ENCODE data around the gene NKX2-1.
"Not testable (repeated sequence)": the region's sequence is repeated elsewhere in the genome, so short reads cannot be mapped to it uniquely, and the experiment has no call there.

The NKX2-1 gene

GRCh38 chr14:36519431-36520321 lies at the start of gene NKX2-1:
TSS of gene NKX2-1 (minus strand) at chr14:36520232. CDS start at chr14:36520129, 103 bp downstream.
- no peak for DNase-seq (ENCODE audit: low read depth, low spot score)
- 0 out of 2 replicates have a peak within 1 kb of the TSS, but pooled peaks have one; percentile 1 for H3K4me3 ChIP-seq (ENCODE audit: low read depth, low read length)
- CTCF ChIA-PET: interaction anchor here (1.0 to 1.2 kb wide), 2 partner anchors 9 to 67 kb away, joined by 3 read pairs; no protein-coding TSS in a partner anchor
- no peak for TF ChIP-seq CTCF (IDR thresholded peaks at IDR 0.05; ENCODE audit: insufficient read depth, low read length, missing control alignments)
- POLR2A ChIA-PET: no interaction called here

GRCh38 chr14:36556811-36557433 lies 36.9 kb upstream of the NKX2-1 start:
- POLR2A ChIA-PET: no interaction called here

GRCh38 chr14:36555998-36556743 lies 36.1 kb upstream of the NKX2-1 start:
- ChIA-PET POLR2A (no interaction called here), CTCF (interaction anchor here (0.9 to 6.1 kb wide), 15 partner anchors 10 to 593 kb away, joined by 3 to 160 read pairs (median 11); partner anchors contain the start of gene NKX2-8)

More at GRCh38 chr14:36556811-36557433, 36.9 kb upstream of the NKX2-1 start:
- TF ChIP-seq CTCF (IDR thresholded peaks at IDR 0.05; ENCODE audit: insufficient read depth, low read length, missing control alignments): peak; percentile 63
- no peak overlapping the region for H3K4me3 ChIP-seq (ENCODE audit: low read depth, low read length)
- no peak for DNase-seq (ENCODE audit: low read depth, low spot score)
- CTCF ChIA-PET: interaction anchor here (0.7 to 6.1 kb wide), 10 partner anchors 9 to 592 kb away, joined by 3 to 160 read pairs (median 14); no protein-coding TSS in a partner anchor

GRCh38 chr14:36553656-36554260 lies 33.7 kb upstream of the NKX2-1 start:
- peak; percentile 2 for DNase-seq (ENCODE audit: low read depth, low spot score)
- POLR2A ChIA-PET: no interaction called here
- no peak overlapping the region for H3K4me3 ChIP-seq (ENCODE audit: low read depth, low read length)
- CTCF ChIA-PET: interaction anchor here (0.7 to 6.1 kb wide), 40 partner anchors 8 to 693 kb away, joined by 3 to 160 read pairs (median 4); no protein-coding TSS in a partner anchor
- TF ChIP-seq CTCF (IDR thresholded peaks at IDR 0.05; ENCODE audit: insufficient read depth, low read length, missing control alignments): peak; percentile 61

More at GRCh38 chr14:36555998-36556743, 36.1 kb upstream of the NKX2-1 start:
- H3K4me3 ChIP-seq (ENCODE audit: low read depth, low read length): no peak overlapping the region
- no peak for TF ChIP-seq CTCF (IDR thresholded peaks at IDR 0.05; ENCODE audit: insufficient read depth, low read length, missing control alignments)
- no peak for DNase-seq (ENCODE audit: low read depth, low spot score)

- no peak for TF ChIP-seq CTCF (IDR thresholded peaks at IDR 0.05; ENCODE audit: insufficient read depth, low read length, missing control alignments)
- H3K4me3 ChIP-seq (ENCODE audit: low read depth, low read length): no peak overlapping the region
- no peak for DNase-seq (ENCODE audit: low read depth, low spot score)
- POLR2A ChIA-PET: no interaction called here
- CTCF ChIA-PET: no interaction called here
Measured at GRCh38 chr14:36550899-36551298, 30.9 kb upstream of the NKX2-1 start.

GRCh38 chr14:36544280-36544679 lies 24.2 kb upstream of the NKX2-1 start:
- CTCF ChIA-PET: interaction anchor here (5.4 kb wide), 1 partner anchor 12 kb away, joined by 39 read pairs; no protein-coding TSS in a partner anchor
- POLR2A ChIA-PET; DNase-seq (ENCODE audit: low read depth, low spot score); H3K4me3 ChIP-seq (ENCODE audit: low read depth, low read length): not testable (repeated sequence)
